Mesenteric fat pad (tissue), 1 donor: Measurements from ENCODE around the gene CYP2F1. TPM values are rescaled to one million over a fixed set of nuclear protein-coding genes. Genes with fewer than 3 reads are reported as not detected.

Experiments
- DNase-seq: peaks from one replicate; pipeline ENCODE4 v3.0.0-alpha.2; 2020; ENCODE audit warnings: low spot score
- total RNA-seq: library from RNA; stranded (reverse); fragmentation: NEBNext Ultra II Directional; extraction: Animal tissue kit (Norgen Biotek cat#: 25700); gene quantifications from one replicate; pipeline ENCODE4 v1.2.1, GENCODE V29; 2021
- donor health status: DM: yes; HTN: yes; CAD: no.

CYP2F1 gene
- total RNA-seq, 1 donor from 2014 or later: not detected

- no peak for DNase-seq
Observed at GRCh38 chr19:41175801-41176777, 61.9 kb downstream of the CYP2F1 start.

Other genes with a start within 250 kb of the CYP2F1 start
- not detected for gene CYP2A7, start 232.2 kb upstream of the CYP2F1 start, total RNA-seq
- gene CYP2B6, start 123.2 kb upstream of the CYP2F1 start, total RNA-seq: not detected
- gene CYP2A13, start 26.0 kb upstream of the CYP2F1 start, total RNA-seq: not detected
- gene CYP2S1, start 78.8 kb downstream of the CYP2F1 start, total RNA-seq: 2.2 TPM
- gene AXL, start 104.8 kb downstream of the CYP2F1 start, total RNA-seq: 61.1 TPM
- 143 TPM for gene HNRNPUL1, start 149.9 kb downstream of the CYP2F1 start, total RNA-seq
- gene CCDC97, start 195.7 kb downstream of the CYP2F1 start, total RNA-seq: 20.5 TPM
- gene TGFB1, start 239.5 kb downstream of the CYP2F1 start, total RNA-seq: 54.3 TPM
- 3.5 TPM for gene B9D2, start 249.7 kb downstream of the CYP2F1 start, total RNA-seq